Body of pancreas (tissue), 4 donors: Measurements from ENCODE around the gene CYFIP1.

Source experiments
- POLR2A ChIP-seq, 3 donors: fragments of 450-650 bp; IDR thresholded peaks; one replicate each; pipeline ENCODE4 v1.6.1; 2016; ENCODE audit warnings: antibody characterized with exemption in 3 of 3, mild to moderate bottlenecking in 2 of 3
- TF ChIP-seq, protein P1 (sequence below), 7 experiments: fragments of 450-650 bp in 4 of 7; fragments of 200-600 bp in 3 of 7; sonication (generic) in 3 of 7; IDR thresholded peaks; one replicate each; pipeline ENCODE4 v1.5.1; 2016 to 2019; ENCODE audit warnings: antibody characterized with exemption in 7 of 7

DNA sequence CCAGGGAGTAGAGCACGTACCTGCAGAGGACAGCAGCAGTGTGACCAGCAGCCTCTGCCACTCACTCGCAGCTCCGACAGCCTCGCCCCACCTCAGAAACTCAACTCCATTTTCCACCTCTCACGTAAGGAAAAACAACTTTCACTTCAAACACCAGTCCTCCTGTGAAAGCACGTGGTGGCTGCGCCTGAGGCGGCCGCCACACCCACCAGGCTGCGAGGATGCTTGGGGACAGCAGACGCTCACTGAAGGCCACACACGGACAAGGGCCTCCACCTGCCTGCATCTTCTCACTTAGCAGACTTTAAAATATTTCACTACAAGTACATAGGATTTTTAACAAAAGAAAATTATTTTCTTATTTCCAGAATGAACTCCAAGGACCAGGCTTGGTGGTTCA lies 67.9 kb downstream of the CYFIP1 start:
- TF ChIP-seq, protein P1, sequence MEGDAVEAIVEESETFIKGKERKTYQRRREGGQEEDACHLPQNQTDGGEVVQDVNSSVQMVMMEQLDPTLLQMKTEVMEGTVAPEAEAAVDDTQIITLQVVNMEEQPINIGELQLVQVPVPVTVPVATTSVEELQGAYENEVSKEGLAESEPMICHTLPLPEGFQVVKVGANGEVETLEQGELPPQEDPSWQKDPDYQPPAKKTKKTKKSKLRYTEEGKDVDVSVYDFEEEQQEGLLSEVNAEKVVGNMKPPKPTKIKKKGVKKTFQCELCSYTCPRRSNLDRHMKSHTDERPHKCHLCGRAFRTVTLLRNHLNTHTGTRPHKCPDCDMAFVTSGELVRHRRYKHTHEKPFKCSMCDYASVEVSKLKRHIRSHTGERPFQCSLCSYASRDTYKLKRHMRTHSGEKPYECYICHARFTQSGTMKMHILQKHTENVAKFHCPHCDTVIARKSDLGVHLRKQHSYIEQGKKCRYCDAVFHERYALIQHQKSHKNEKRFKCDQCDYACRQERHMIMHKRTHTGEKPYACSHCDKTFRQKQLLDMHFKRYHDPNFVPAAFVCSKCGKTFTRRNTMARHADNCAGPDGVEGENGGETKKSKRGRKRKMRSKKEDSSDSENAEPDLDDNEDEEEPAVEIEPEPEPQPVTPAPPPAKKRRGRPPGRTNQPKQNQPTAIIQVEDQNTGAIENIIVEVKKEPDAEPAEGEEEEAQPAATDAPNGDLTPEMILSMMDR (IDR thresholded peaks at IDR 0.05): no peak
- TF ChIP-seq POLR2A (IDR thresholded peaks at IDR 0.05): no peak
